Aorta (tissue), 5 donors: ENCODE data around the gene ITGA5. TPM values are rescaled to one million over a fixed set of nuclear protein-coding genes. Genes with fewer than 3 reads are reported as not detected.
A peak's percentile ranks its signal among the peaks of the same experiment; 100 is the strongest.

ENCODE experiments used
- ATAC-seq: fragments of 200-7000 bp; cut with Tn5 transposase; one replicate; pipeline ENCODE4 v1.9.1; 2022; ENCODE audit warnings: moderate library complexity; ENCODE audit not compliant: low FRiP score
- DNase-seq, 2 donors: peaks; one replicate each; pipeline ENCODE4 v3.0.0-alpha.2; 2020
- H3K27ac ChIP-seq, 2 donors: one replicate each; pipeline ENCODE4 v1.5.1; 2013; ENCODE audit warnings: low read length in 2 of 2, mild to moderate bottlenecking in 2 of 2, moderate library complexity in 2 of 2, control low read depth in 1 of 2, inconsistent platforms in 1 of 2, low read depth in 1 of 2
- H3K27me3 ChIP-seq, 2 donors: one replicate each; pipeline ENCODE4 v1.6.1; 2013; ENCODE audit warnings: control low read depth in 1 of 2, low read length in 1 of 2, mild to moderate bottlenecking in 1 of 2, moderate library complexity in 1 of 2; ENCODE audit not compliant: insufficient read depth in 2 of 2, control insufficient read depth in 1 of 2
- H3K36me3 ChIP-seq, 2 donors: one replicate each; pipeline ENCODE4 v1.6.1; 2013; ENCODE audit warnings: control low read depth in 1 of 2, low read length in 1 of 2, mild to moderate bottlenecking in 1 of 2; ENCODE audit not compliant: insufficient read depth in 2 of 2, control insufficient read depth in 1 of 2
- H3K4me1 ChIP-seq, 2 donors: one replicate each; pipeline ENCODE4 v1.6.1; 2013; ENCODE audit warnings: low read length in 2 of 2, control low read depth in 1 of 2, mild to moderate bottlenecking in 1 of 2, moderate library complexity in 1 of 2; ENCODE audit not compliant: insufficient read depth in 2 of 2, control insufficient read depth in 1 of 2
- H3K4me3 ChIP-seq, 2 donors: one replicate each; pipeline ENCODE4 v1.5.1; 2013; ENCODE audit warnings: low read length in 2 of 2, control low read depth in 1 of 2, mild to moderate bottlenecking in 1 of 2
- H3K9me3 ChIP-seq: one replicate; pipeline ENCODE4 v1.6.1; 2013; ENCODE audit warnings: mild to moderate bottlenecking, low read length; ENCODE audit not compliant: control insufficient read depth
- WGBS, 2 donors: extraction: QIAGEN DNeasy Blood & Tissue Kit; methylation state at CpG; one replicate each; pipeline ENCODE4 v1.1.7; 2013; 5-methylcytosine and 5-hydroxymethylcytosine counted together
- intact Hi-C, 2 donors: fragments of 100-400 bp; cut with DNase I; formaldehyde crosslinking; loops; one replicate each; pipeline versions ENCODE4 v1.14.2 to v1.15.0; 2022
- polyA plus RNA-seq, 2 donors: library from polyadenylated mRNA; stranded (reverse); fragments of 200-250 nt; gene quantifications; one replicate each; pipeline ENCODE4 v1.2.3, GENCODE V29; 2013
- total RNA-seq, 2 donors: library from RNA; stranded (reverse); fragmentation: NEBNext Ultra II Directional; extraction: Animal tissue kit (Norgen Biotek cat#: 25700); gene quantifications; one replicate each; pipeline ENCODE4 v1.2.1, GENCODE V29; 2021
- donor health status: healthy with polysubstance abuse.
- donor health status: Bipolar disorder and iron deficiency.
- donor health status: DM: no; HTN: no; CAD: no.
- donor health status: DM: no; HTN: no; CAD: no.
- donor health status: DM: yes; HTN: yes; CAD: no.

ITGA5 gene
- total and polyA plus RNA-seq, 4 donors = 26.5 to 1,416 (median 353) TPM

GRCh38 chr12:54409267-54409666 lies 9.8 kb downstream of the ITGA5 start:
- H3K27me3 ChIP-seq = no peaks in the 10 kb centered on the region
- ATAC-seq (no peak), DNase-seq (no peak)
- 88 to 93% methylated on average over 8 of the region's 8 CpGs for WGBS, 2 donors
- H3K36me3 ChIP-seq = peaks cover 18 to 19% of the 10 kb centered on the region in 2 donors
- no peak overlapping the region for H3K4me3 ChIP-seq
- H3K9me3 ChIP-seq = no peaks in the 10 kb centered on the region
- intact Hi-C loops = no loop called here
- no peak overlapping the region for H3K27ac ChIP-seq
- no peaks in the 10 kb centered on the region for H3K4me1 ChIP-seq

GRCh38 chr12:54407183-54407905 lies 11.7 kb downstream of the ITGA5 start:
- H3K4me1 ChIP-seq = no peaks in the 10 kb centered on the region
- H3K4me3 ChIP-seq = no peak overlapping the region
- DNase-seq (peak in 1 of 2 donors; percentile 62), ATAC-seq (no peak)
- no peak overlapping the region for H3K27ac ChIP-seq
- WGBS, 2 donors = 66 to 67% methylated on average over 5 of the region's 5 CpGs
- H3K27me3 ChIP-seq = no peaks in the 10 kb centered on the region
- intact Hi-C loops = no loop called here
- no peaks in the 10 kb centered on the region for H3K9me3 ChIP-seq
- peaks cover 22 to 25% of the 10 kb centered on the region in 2 donors for H3K36me3 ChIP-seq

DNA sequence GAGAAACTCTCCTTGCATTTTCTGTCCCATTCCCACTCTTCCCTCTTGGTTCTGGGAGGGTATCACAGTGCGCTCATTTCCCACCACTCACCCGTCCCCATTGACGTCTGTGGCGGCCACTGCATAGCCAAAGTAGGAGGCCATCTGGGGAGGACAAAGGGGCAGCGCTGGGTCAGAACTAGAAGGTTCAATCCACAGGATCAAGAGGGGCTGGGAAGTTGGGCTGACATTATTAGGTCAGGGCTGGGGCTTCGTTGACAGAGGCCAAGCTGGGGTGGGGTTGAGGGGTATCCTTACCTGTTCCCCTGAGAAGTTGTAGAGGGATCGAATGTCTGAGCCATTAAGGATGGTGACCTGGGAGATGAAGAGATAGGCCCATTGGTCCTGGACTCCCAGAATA lies 13.5 kb downstream of the ITGA5 start:
- no peak overlapping the region for H3K4me3 ChIP-seq
- peaks cover 26 to 31% of the 10 kb centered on the region in 2 donors for H3K36me3 ChIP-seq
- DNase-seq (peak in 1 of 2 donors; percentile 32), ATAC-seq (no peak)
- 93 to 97% methylated on average over 7 of the region's 7 CpGs for WGBS, 2 donors
- H3K9me3 ChIP-seq = no peaks in the 10 kb centered on the region
- intact Hi-C loops = no loop called here
- no peaks in the 10 kb centered on the region for H3K4me1 ChIP-seq
- H3K27ac ChIP-seq = no peak overlapping the region
- H3K27me3 ChIP-seq = no peaks in the 10 kb centered on the region

DNA sequence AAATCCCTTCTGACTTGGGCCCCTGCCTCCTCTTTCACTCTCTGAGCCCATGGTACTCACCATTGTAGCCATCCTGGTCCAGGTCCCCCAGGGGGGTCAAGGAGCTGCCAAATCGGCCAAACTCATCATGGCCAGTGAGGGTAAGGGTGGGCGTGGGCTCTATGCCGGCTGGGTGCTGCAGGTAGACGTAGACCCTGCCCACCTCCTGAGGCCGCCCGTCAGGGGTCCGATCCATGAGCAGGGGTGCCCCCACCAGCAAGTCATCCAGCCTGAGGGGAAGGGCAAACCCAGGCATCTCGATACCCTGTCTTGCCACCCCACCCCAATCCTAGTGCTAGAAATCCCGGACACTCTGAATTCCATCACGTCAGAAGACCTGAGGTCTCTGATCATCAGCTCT lies 14.0 kb downstream of the ITGA5 start:
- Histone ChIP-seq H3K36me3 (peaks cover 26 to 31% of the 10 kb centered on the region in 2 donors), H3K4me1 (no peaks in the 10 kb centered on the region), H3K27ac (no peak overlapping the region), H3K4me3 (no peak overlapping the region), H3K27me3 (no peaks in the 10 kb centered on the region), H3K9me3 (no peaks in the 10 kb centered on the region)
- DNase-seq (peak in 1 of 2 donors; percentile 43), ATAC-seq (no peak)
- 92 to 94% methylated on average over 10 of the region's 10 CpGs for WGBS, 2 donors
- intact Hi-C loops = no loop called here

DNA sequence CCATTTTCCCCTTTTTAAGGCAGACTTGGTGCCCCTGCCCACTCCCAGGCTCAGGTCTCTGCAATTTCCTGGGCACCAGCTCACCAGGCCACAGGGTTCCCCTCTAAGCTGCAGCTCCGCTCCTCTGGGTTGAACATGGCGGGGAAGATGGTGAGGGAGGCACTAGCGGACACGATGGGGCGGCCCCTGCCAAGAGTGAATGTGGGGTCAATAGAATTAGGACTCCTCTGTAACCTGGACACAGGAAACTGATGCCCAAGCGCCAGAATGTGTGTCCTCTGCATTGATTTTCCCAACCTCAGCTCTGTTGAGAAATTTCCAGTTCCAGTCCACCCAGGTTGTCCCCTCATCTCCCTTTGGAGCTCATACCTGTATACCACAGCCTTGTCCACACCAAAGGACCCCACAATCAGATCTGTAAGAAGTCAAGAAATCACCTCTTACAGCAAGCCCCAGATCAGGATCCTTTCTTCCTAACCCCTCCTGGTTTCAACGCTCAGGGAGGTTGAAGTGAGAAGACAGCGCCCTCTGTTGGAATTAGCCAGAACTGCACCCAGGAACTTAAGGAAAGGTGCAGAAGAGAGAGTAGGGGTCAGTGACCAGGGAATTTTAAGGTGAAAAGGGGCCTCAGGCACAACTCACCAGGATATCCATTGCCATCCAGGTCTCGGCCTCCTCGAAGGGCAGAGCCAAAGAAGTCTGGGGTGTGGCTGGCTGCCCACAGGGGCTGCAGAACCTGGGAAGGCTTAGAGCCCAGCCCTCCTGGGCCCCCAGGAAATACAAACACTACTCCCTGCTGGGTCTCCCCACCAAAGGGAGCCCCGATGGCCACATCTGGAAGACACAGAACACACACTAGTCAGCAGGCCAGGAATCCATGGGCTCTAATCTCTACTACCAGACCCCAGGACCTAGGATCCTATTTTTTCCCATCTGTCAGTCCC lies 14.7 kb downstream of the ITGA5 start:
- intact Hi-C loops = no loop called here
- WGBS, 2 donors = 59 to 66% methylated on average over 11 of the region's 11 CpGs
- Histone ChIP-seq H3K27ac (no peak overlapping the region), H3K9me3 (no peaks in the 10 kb centered on the region), H3K4me1 (no peaks in the 10 kb centered on the region), H3K36me3 (peaks cover 23 to 33% of the 10 kb centered on the region in 2 donors), H3K4me3 (no peak overlapping the region), H3K27me3 (no peaks in the 10 kb centered on the region)
- DNase-seq = peak in 1 of 2 donors; percentile 55
- ATAC-seq = no peak

GRCh38 chr12:54401119-54401518 lies 17.9 kb downstream of the ITGA5 start:
- WGBS, 2 donors = 93 to 96% methylated on average over 2 of the region's 2 CpGs
- intact Hi-C loops = no loop called here
- ATAC-seq (no peak), DNase-seq (no peak)
- no peak overlapping the region for H3K4me3 ChIP-seq
- H3K4me1 ChIP-seq = no peaks in the 10 kb centered on the region
- no peaks in the 10 kb centered on the region for H3K27me3 ChIP-seq
- H3K27ac ChIP-seq = no peak overlapping the region
- H3K9me3 ChIP-seq = no peaks in the 10 kb centered on the region
- peaks cover 22 to 35% of the 10 kb centered on the region in 2 donors for H3K36me3 ChIP-seq

DNA sequence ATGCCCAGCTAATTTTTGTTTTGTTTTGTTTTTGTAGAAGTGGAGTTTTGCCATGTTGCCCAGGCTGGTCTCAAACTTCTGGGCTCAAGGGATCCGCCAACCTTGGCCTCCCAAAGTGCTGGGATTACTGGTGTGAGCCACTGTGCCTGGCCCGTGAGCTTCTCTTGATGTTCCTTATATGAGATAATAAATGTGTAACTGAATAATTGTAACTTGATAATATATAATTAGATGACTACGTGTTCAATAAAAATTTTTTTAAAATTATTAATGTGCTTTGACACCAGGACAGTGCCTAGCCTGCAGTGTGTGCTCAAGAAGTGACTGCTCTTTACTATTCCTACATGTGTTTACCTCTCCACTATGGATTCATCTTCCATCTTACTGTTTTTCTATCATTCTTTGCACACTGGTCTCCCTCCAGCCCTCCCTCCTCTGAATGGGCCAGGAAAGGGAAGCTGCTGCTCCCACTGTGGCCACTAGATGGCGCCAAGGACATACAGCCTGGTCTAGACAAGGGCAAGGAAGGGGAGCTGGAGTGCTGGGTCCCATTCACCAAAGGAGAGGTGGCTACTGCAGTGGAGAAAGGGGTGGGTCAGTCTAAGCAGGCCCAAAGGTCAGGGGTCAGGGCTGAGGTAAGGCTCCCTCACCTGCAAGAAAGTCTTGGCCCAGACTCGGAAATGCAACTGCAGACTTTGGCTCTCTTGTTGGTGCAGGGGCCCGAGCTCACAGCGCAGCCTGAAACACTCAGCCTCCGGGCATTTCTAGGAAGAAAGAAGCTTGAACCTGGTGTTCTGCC lies 19.9 kb downstream of the ITGA5 start:
- no peak overlapping the region for H3K27ac ChIP-seq
- 67 to 68% methylated on average over 8 of the region's 8 CpGs for WGBS, 2 donors
- no peak overlapping the region for H3K4me3 ChIP-seq
- H3K9me3 ChIP-seq = no peaks in the 10 kb centered on the region
- no peaks in the 10 kb centered on the region for H3K4me1 ChIP-seq
- intact Hi-C loops = loop anchor here (1.0 to 2.0 kb wide), 2 partner anchors 38 to 40 kb away; no protein-coding TSS in a partner anchor
- peaks cover 17 to 35% of the 10 kb centered on the region in 2 donors for H3K36me3 ChIP-seq
- DNase-seq (peak; percentile 91 to 95), ATAC-seq (peak; percentile 88)
- H3K27me3 ChIP-seq = no peaks in the 10 kb centered on the region

DNA sequence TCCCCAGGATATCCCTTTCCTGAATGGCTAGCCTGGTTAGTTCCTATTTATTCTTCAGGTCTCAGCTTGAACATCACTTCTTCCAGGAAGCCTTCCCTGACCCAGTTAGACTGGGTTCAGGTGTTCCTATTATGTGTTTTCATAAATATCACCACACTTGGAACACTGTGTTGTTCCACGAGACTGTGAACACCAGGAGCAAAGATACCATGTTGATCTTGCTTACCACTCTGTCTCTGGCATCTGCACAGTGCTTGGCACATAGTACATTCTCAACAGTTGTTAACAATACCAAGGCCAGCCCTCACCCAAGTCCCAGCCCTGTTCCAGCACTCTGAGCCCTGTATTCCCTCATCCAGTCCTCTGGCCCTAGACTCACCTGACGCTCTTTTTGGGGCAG lies 20.8 kb downstream of the ITGA5 start:
- no peak overlapping the region for H3K27ac ChIP-seq

More for the DNA sequence above, 20.8 kb downstream of the ITGA5 start:
- Histone ChIP-seq H3K27me3 (no peaks in the 10 kb centered on the region), H3K9me3 (no peaks in the 10 kb centered on the region), H3K4me1 (no peaks in the 10 kb centered on the region), H3K36me3 (peaks cover 17 to 30% of the 10 kb centered on the region in 2 donors), H3K4me3 (no peak overlapping the region)
- intact Hi-C loops = loop anchor here in 1 of 2 donors (2.0 kb wide), 1 partner anchor 39 kb away; no protein-coding TSS in a partner anchor
- WGBS, 2 donors = 90% methylated on average over 2 of the region's 2 CpGs
- ATAC-seq = no peak
- DNase-seq = no peak
